AG09309 (cell line): Measurements from ENCODE around the gene FBXO38.

ENCODE experiments used
- DNase-seq: peaks from one replicate; pipeline ENCODE4 v3.0.0-alpha.2; 2010; ENCODE audit warnings: low read depth
- H3K4me3 ChIP-seq: 2 replicates; pipeline ENCODE4 v1.5.1; 2011; ENCODE audit warnings: mild to moderate bottlenecking, low read depth, low read length, moderate library complexity; ENCODE audit not compliant: control insufficient read depth
- CTCF ChIP-seq: IDR thresholded peaks from 2 replicates; pipeline ENCODE4 v1.5.1; 2011; ENCODE audit warnings: mild to moderate bottlenecking, low read depth, low read length, inconsistent platforms; ENCODE audit not compliant: insufficient read depth, control insufficient read depth; ENCODE audit errors: missing control alignments

FBXO38 gene

GRCh38 chr5:148383564-148384379 is at the start of gene FBXO38:
FBXO38 (plus strand) TSS chr5:148383958; CDS start chr5:148394777, 10,819 bp downstream.
- DNase-seq, result peak; percentile 78
- no peak for TF ChIP-seq CTCF
- H3K4me3 ChIP-seq, result peak within 1 kb of the TSS; percentile 89

GRCh38 chr5:148335259-148335658 is 48.5 kb upstream of the FBXO38 start, which contains the start of gene SPINK9:
SPINK9 (plus strand) TSS chr5:148335559; CDS start chr5:148335614, 55 bp downstream.
- no peak within 1 kb of the TSS for H3K4me3 ChIP-seq
- DNase-seq, result no peak
- TF ChIP-seq CTCF, result no peak

- DNase-seq, result peak; percentile 23
- H3K4me3 ChIP-seq, result no peak overlapping the region
- no peak for TF ChIP-seq CTCF
Measured at GRCh38 chr5:148336704-148337435, 46.9 kb upstream of the FBXO38 start.

- TF ChIP-seq CTCF, result no peak
- DNase-seq, result no peak
Measured at GRCh38 chr5:148342371-148343045, 41.2 kb upstream of the FBXO38 start.

GRCh38 chr5:148343046-148343407 is 40.7 kb upstream of the FBXO38 start:
- no peak overlapping the region for H3K4me3 ChIP-seq
- TF ChIP-seq CTCF, result no peak
- no peak for DNase-seq

More at GRCh38 chr5:148342371-148343045, 41.2 kb upstream of the FBXO38 start:
- H3K4me3 ChIP-seq, result no peak overlapping the region
